ENCODE results near the gene RPL11.
"Not testable (repeated sequence)": the region's sequence is repeated elsewhere in the genome, so short reads cannot be mapped to it uniquely, and the experiment has no call there.

Gene RPL11

DNA sequence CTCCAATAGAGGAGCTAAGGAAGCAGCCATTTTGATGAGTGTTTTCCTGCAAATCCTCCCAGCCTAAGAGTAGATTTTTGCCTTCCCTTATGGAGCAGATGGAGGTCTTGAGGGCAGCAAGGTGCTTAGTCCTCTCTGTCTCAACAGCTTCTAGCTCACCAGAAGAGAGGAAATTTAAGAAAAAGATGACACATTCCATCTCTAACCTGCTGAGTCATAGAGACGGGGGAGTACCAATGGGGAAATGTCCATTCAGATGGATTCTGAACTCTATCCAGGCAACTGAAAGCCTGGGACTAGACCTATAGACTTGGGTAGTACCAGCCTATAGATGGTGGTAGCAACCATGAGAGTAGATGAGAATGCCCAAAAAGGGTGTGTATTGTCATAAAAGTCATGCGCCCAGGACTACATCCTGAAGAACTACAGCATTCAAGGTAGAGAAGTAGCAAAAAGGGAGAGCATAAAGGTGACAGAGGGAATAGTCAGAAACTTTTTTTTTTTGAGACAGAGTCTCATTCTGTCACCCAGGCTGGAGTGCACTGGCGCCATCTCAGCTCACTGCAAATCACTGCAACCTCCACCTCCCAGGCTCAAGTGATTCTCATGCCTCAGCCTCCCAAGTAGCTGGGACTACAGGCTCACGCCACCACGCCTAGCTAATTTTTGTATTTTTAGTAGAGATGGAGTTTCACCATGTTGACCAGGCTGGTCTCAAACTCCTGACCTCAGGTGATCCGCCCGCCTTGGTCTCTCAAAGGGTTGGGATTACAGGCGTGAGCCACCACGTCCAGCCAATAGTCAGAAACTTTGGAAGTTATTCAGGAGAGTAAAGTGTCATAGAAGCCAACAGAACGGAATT lies 41.0 kb downstream of the RPL11 start:
- DNase-seq (ENCODE audit: low read depth in 2 of 2) = no peak

DNA sequence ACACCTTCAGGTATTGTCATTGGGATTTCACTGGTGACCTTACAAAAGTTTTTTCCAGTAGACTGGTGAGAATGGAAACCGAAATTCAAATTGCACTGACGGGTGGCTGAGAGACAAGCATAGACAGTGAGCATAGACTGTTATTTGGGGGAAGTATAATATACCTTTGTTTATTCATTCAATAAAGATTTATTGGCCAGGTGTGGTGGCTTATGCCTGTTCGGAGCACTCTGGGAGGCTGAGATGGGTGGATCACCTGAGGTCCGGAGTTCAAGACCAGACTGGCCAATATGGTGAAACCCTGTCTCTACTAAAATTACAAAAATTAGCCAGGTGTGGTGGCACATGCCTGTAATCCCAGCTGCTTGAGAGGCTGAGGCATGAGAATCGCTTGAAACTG lies 41.7 kb downstream of the RPL11 start:
- not testable (repeated sequence) for DNase-seq (ENCODE audit: low read depth in 2 of 2)

DNA sequence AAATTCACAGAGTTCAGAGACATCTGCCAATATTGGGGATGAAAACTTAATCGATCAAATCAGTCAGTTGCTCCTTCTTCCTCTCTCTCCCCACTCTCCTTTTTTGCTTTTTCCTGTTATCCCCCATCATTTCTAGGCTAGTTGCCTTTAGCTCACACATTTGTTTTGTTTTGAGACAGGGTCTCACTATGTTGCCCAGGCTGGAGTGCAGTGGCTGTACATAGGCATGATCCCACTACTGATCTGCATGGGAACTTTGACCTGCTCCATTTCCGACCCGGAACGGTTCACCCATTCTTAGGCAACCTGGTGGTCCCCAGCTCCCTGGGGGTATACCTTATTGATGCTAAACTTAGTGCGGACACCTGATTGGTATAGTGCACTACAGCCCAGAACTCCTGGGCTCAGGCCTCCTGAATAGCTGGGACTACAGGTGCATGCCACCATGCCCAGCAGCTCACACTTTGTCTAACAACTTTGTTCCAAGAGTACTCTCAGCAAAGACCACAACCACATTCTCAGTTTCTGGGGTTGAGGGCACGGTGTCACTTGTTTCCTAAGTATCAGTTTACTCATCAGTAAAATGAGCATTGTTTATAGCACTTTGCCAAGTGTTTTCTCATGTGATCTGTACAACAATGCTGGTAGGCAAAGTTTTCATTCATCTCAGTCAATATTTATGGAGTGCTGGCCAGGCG lies 45.0 kb downstream of the RPL11 start:
- peak in 1 of 2 donors; percentile 27 for DNase-seq (ENCODE audit: low read depth in 2 of 2)

DNA sequence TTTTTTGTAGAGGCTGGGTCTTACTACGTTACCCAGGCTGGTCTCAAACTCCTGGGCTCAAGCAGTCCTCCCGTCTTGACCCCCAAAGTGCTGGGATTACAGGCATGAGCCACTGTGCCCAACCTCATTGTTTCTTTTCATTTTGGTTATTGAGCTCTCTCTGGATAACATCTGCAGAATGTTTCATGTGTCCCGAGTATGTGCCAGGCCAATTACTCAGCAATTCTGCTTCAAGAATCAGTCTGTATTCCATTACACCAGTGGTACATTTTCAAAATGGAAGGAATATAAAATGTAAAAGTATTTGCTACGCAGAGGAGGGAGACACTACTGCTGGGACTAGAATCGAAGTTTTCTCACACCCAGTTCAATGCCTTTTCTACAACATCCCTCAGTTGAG lies 50.0 kb downstream of the RPL11 start:
- DNase-seq (ENCODE audit: low read depth in 2 of 2) = no peak

DNA sequence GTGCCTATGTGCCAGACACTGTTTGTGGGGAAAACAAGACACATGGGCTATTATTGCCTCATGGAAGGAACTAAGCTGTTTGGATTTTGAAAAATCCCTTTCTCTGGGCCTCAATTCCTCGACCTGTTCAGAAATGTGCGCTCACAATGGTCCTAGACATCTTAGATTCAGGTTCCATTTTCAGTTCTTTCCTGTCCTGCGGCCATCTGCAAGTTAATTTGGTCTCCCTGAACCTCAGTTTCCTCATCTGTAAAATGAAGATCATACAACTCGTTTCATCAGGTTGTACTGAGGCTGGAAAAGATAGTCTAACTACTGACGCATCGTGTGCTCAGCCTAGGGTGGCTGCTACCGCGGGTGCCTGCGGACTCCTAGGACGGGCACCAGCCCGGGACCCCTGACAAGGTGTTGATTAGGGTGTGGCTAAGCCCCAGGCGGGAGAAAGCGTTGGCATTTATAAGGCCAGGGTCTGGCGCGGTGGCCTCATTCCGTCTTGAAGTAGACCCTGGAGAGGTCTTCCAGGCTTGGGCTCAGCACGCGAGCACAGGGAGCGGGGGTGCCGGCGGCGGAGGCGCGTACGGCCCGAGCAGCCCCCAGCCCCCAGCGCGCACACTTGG lies 51.2 kb downstream of the RPL11 start:
- peak in 1 of 2 donors; percentile 5 for DNase-seq (ENCODE audit: low read depth in 2 of 2)

DNA sequence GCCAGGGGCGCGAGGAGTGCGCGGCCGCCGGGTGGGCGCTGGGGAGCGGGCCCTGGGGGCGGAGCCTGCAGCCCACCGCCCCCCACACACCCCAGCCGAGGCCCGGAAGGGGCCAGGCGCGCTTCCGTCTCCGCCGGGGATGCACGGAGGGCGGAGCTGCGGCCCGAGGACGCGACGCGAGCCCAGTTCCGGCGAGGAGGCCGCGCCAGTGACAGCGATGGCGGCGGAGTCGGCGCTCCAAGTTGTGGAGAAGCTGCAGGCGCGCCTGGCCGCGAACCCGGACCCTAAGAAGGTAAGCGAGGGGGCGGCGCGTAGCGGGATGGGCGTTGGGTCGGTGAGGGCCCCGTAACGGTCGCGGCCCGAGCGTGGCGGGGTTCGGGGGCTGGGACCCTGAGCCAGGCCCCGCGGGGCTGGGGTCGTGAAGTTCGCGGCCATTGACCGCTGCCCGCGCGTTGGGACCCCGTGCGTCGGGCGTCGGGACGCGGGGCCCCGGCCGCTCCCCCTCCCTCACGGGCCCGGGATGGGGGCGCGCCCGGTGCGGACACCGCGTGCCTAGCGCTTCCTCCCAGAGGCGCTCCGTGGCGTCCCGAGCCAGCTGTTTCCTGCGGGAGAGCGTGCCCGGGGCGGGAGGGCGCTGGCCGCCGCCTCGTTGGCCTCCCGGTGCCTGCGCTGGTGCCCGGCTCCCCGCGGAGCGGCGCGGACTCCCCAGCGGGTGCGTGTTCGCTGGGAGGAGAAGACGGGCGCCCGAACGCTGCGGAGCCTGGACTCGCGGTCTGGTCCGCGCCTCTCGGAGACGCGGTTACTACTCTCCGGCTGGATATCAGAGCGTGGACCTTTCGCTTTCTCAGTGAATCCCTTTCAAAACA lies 51.9 kb downstream of the RPL11 start, which contains the start of gene ELOA:
Gene ELOA, plus strand, starts transcription at position 185 of the 866 bp plus-strand sequence. Its CDS starts 33 bp downstream, at position 218.
- peak; percentile 71 to 76 for DNase-seq (ENCODE audit: low read depth in 2 of 2)

GRCh38 chr1:23745515-23745914 lies 53.9 kb downstream of the RPL11 start:
- no peak for DNase-seq (ENCODE audit: low read depth in 2 of 2)

All from stimulated activated CD8-positive, alpha-beta memory T cell treated with anti-CD3 and anti-CD28 coated beads, Interleukin-15, amount 100 ng/mL, for 48 hours (primary cell).